OCI-LY1 (cell line): ENCODE data around the gene FAM76A.

Experiments used
- H2AFZ ChIP-seq: fragments of 200-600 bp; sonication (generic), shearing (Covaris generic); 2 replicates; pipeline ENCODE4 v1.6.0; 2014; ENCODE audit warnings: antibody characterized with exemption, mild to moderate bottlenecking, low read length
- H3F3A ChIP-seq: fragments of 200-600 bp; sonication (generic), shearing (Covaris generic); 2 replicates; pipeline ENCODE4 v1.6.0; 2014; ENCODE audit warnings: mild to moderate bottlenecking, antibody characterized with exemption, low read length, moderate library complexity; ENCODE audit not compliant: insufficient read depth
- H3K27ac ChIP-seq: fragments of 200-600 bp; sonication (generic); 2 replicates; pipeline ENCODE4 v1.5.1; 2014; ENCODE audit warnings: low read length, mixed run types, mild to moderate bottlenecking, low read depth; ENCODE audit not compliant: poor library complexity, severe bottlenecking
- H3K27me3 ChIP-seq: fragments of 200-600 bp; sonication (generic); 2 replicates; pipeline ENCODE4 v1.6.0; 2014; ENCODE audit warnings: antibody characterized with exemption, mild to moderate bottlenecking, low read length, moderate library complexity; ENCODE audit not compliant: insufficient read depth
- H3K36me3 ChIP-seq: fragments of 200-600 bp; sonication (generic); 2 replicates; pipeline ENCODE4 v1.6.1; 2014; ENCODE audit warnings: mild to moderate bottlenecking, antibody characterized with exemption, low read length, moderate library complexity, mixed read lengths; ENCODE audit not compliant: insufficient read depth
- H3K4me1 ChIP-seq: fragments of 200-600 bp; sonication (generic); 2 replicates; pipeline ENCODE4 v1.5.1; 2014; ENCODE audit warnings: mild to moderate bottlenecking, low read length, moderate library complexity; ENCODE audit not compliant: insufficient read depth, severe bottlenecking
- H3K4me2 ChIP-seq: fragments of 200-600 bp; sonication (generic), shearing (Covaris generic); 2 replicates; pipeline ENCODE4 v1.6.1; 2014; ENCODE audit warnings: low read length
- H3K4me3 ChIP-seq: fragments of 200-600 bp; sonication (generic); 2 replicates; pipeline ENCODE4 v1.5.1; 2014; ENCODE audit warnings: low read length, low read depth, mild to moderate bottlenecking, mixed read lengths; ENCODE audit not compliant: poor library complexity, severe bottlenecking
- H3K79me2 ChIP-seq: fragments of 200-600 bp; shearing (Covaris generic); 2 replicates; pipeline ENCODE4 v1.6.1; 2016; ENCODE audit warnings: mixed run types, low read length, mixed read lengths; ENCODE audit not compliant: insufficient read depth
- H3K9ac ChIP-seq: fragments of 200-600 bp; sonication (generic), shearing (Covaris generic); 2 replicates; pipeline ENCODE4 v1.6.1; 2014; ENCODE audit warnings: mild to moderate bottlenecking, low read length, mixed read lengths
- H3K9me2 ChIP-seq: fragments of 200-600 bp; sonication (generic), shearing (Covaris generic); 2 replicates; pipeline ENCODE4 v1.6.1; 2014; ENCODE audit warnings: low read depth, mild to moderate bottlenecking, low read length, mixed read lengths
- H3K9me3 ChIP-seq: fragments of 200-600 bp; shearing (Covaris generic); 2 replicates; pipeline ENCODE4 v1.6.1; 2014; ENCODE audit warnings: low read length, mixed read lengths
- H4K20me1 ChIP-seq: fragments of 200-600 bp; sonication (generic), shearing (Covaris generic); 2 replicates; pipeline ENCODE4 v1.6.0; 2016; ENCODE audit warnings: mild to moderate bottlenecking, low read length; ENCODE audit not compliant: insufficient read depth
- CTCF ChIP-seq: fragments of 200-600 bp; sonication (generic), shearing (Covaris generic); IDR thresholded peaks from 2 replicates; pipeline ENCODE4 v1.5.1; 2017; ENCODE audit warnings: mild to moderate bottlenecking, antibody characterized with exemption, low read length, moderate library complexity, mixed read lengths
- EZH2 ChIP-seq: fragments of 200-600 bp; sonication (generic), shearing (Covaris generic); IDR thresholded peaks from 2 replicates; pipeline ENCODE4 v1.8.0; 2017; ENCODE audit warnings: borderline replicate concordance, mixed run types, mild to moderate bottlenecking, antibody characterized with exemption, low read length, moderate library complexity, mixed read lengths

The FAM76A gene

GRCh38 chr1:27744556-27744955 lies 18.8 kb downstream of the FAM76A start:
- Histone ChIP-seq H3K4me2 (no peak overlapping the region), H3F3A (no peaks in the 10 kb centered on the region), H3K9me3 (no peaks in the 10 kb centered on the region)

GRCh38 chr1:27745466-27745865 lies 19.7 kb downstream of the FAM76A start:
- Histone ChIP-seq H4K20me1 (no peaks in the 10 kb centered on the region), H3K9me2 (no peaks in the 10 kb centered on the region), H2AFZ (no peak overlapping the region), H3K9ac (no peak overlapping the region), H3K4me1 (no peaks in the 10 kb centered on the region), H3K36me3 (peaks cover 32% of the 10 kb centered on the region; the same call in 1 of the 2 replicates), H3K79me2 (no peaks in the 10 kb centered on the region), H3F3A (no peaks in the 10 kb centered on the region), H3K27me3 (no peaks in the 10 kb centered on the region), H3K4me2 (no peak overlapping the region), H3K27ac (no peak overlapping the region), H3K9me3 (no peaks in the 10 kb centered on the region), H3K4me3 (no peak overlapping the region)
- no peak for TF ChIP-seq EZH2
- no peak for TF ChIP-seq CTCF

More at GRCh38 chr1:27744556-27744955, 18.8 kb downstream of the FAM76A start:
- no peaks in the 10 kb centered on the region for H3K4me1 ChIP-seq
- no peak overlapping the region for H3K4me3 ChIP-seq
- TF ChIP-seq EZH2 (no peak), CTCF (no peak)
- H3K9ac ChIP-seq = no peak overlapping the region
- no peak overlapping the region for H2AFZ ChIP-seq
- H3K27ac ChIP-seq = no peak overlapping the region
- peaks cover 23% of the 10 kb centered on the region; the same call in 1 of the 2 replicates for H3K36me3 ChIP-seq
- H3K79me2 ChIP-seq = no peaks in the 10 kb centered on the region
- H3K27me3 ChIP-seq = no peaks in the 10 kb centered on the region
- no peaks in the 10 kb centered on the region for H3K9me2 ChIP-seq
- no peaks in the 10 kb centered on the region for H4K20me1 ChIP-seq

GRCh38 chr1:27752360-27752759 lies 26.6 kb downstream of the FAM76A start:
- Histone ChIP-seq H3K4me2 (no peak overlapping the region), H3K79me2 (no peaks in the 10 kb centered on the region)
- TF ChIP-seq EZH2 (no peak), CTCF (no peak)

More at GRCh38 chr1:27752360-27752759, 26.6 kb downstream of the FAM76A start:
- H3K9me2 ChIP-seq = no peaks in the 10 kb centered on the region
- no peaks in the 10 kb centered on the region for H4K20me1 ChIP-seq
- no peaks in the 10 kb centered on the region for H3F3A ChIP-seq
- peaks cover 9% of the 10 kb centered on the region for H3K4me1 ChIP-seq
- no peak overlapping the region for H3K4me3 ChIP-seq
- no peak overlapping the region for H2AFZ ChIP-seq
- H3K36me3 ChIP-seq = peaks cover 35% of the 10 kb centered on the region; the same call in 1 of the 2 replicates
- H3K27ac ChIP-seq = no peak overlapping the region
- no peak overlapping the region for H3K9ac ChIP-seq
- no peaks in the 10 kb centered on the region for H3K9me3 ChIP-seq
- H3K27me3 ChIP-seq = no peaks in the 10 kb centered on the region
